Measurements from ENCODE around the gene BRD3OS.
"Not testable (repeated sequence)": the region's sequence is repeated elsewhere in the genome, so short reads cannot be mapped to it uniquely, and the experiment has no call there.

Gene BRD3OS

DNA sequence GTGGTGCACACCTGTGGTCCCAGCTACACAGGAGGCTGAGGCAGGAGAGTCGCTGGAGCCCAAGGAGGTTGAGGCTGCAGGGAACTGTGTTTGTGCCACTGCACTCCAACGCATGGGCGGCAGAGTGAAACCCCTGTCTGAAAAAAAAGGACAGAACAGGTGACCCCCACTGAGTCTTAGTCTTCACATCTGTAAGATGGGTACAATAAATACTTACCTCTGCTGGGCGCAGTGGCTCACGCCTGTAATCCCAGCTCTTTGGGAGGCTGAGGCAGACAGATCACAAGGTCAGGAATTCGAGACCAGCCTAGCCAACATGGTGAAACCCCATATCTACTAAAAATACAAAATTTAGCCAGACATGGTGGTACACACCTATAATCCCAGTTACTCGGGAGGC lies 47.4 kb downstream of the BRD3OS start:
- not testable (repeated sequence) for FAIRE-seq; DNase-seq (ENCODE audit: extremely low spot score, insufficient read length, low read depth)

DNA sequence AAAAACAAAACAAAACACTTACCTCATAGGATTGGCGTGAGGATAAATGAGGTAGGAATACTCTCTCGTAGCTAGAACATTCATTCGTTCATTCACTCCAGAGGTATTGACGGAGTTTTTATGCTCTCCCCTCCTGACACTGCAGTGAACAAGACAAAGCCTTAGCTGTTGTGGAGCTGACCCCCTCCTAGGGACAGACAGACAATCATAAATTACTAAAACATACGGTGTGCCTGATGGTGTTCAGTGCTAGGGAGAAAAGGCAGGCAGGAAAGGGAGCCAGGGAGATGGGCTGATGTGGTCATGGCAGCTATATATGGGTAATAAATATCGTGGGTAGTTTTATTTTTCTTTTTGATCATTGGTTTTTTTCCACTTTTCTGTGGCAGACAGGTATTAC lies 48.2 kb downstream of the BRD3OS start:
- DNase-seq (ENCODE audit: extremely low spot score, insufficient read length, low read depth): no peak

DNA sequence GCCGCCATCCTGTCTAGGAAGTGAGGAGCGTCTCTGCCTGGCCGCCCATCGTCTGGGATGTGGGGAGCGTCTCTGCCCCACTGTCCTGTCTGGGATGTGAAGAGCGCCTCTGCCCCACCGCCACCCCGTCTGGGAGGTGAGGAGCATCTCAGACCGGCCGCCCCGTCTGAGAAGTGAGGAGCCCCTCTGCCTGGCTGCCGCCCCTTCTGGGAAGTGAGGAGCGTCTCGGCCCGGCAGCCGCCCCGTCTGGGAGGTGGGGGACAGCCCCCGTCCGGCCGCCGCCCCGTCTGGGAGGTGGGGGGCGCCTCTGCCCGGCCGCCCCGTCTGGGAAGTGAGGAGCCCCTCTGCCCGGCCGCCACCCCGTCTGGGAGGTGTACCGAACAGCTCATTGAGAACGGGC lies 50.4 kb downstream of the BRD3OS start:
- not testable (repeated sequence) for FAIRE-seq

More for the DNA sequence above, 48.2 kb downstream of the BRD3OS start:
- FAIRE-seq: no peak

DNA sequence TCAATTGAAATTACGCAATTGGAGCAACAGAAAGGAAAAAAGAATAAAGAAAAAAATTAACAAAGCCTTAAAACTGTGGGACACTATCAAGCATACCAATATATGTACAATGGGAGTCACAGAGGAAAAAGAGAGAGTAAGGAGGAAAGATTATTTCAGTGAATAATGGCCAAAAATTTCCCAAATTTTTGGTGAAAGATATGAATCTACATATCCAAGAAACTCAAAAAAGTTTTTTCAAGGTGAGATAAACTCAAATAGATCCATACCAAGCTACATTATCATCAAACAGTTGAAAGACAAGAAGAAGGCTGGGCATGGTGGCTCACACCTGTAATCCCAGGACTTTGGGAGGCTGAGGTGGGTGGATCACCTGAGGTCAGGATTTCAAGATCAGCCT lies 51.4 kb downstream of the BRD3OS start:
- DNase-seq (ENCODE audit: extremely low spot score, insufficient read length, low read depth) (no peak), FAIRE-seq (no peak)

More for the DNA sequence above, 50.4 kb downstream of the BRD3OS start:
- not testable (repeated sequence) for DNase-seq (ENCODE audit: extremely low spot score, insufficient read length, low read depth)

Data from GM18507 (cell line).